HL-60 (cell line): Measurements from ENCODE around the gene LY6G5B.

Experiments
- DNase-seq, 2 experiments: peaks; one replicate each; pipeline ENCODE4 v3.0.0-alpha.2; 2010 to 2020; ENCODE audit warnings: low read depth in 1 of 2, low spot score in 1 of 2
- H3K27ac ChIP-seq: fragments of 250-450 bp; sonication (Bioruptor Pico); replicated peaks from 2 replicates; pipeline ENCODE4 v1.5.1; 2020; ENCODE audit warnings: mild to moderate bottlenecking, moderate library complexity
- H3K27me3 ChIP-seq: fragments of 250-450 bp; sonication (Bioruptor Pico); 2 replicates; pipeline ENCODE4 v1.5.1; 2021; ENCODE audit warnings: mild to moderate bottlenecking, moderate library complexity; ENCODE audit not compliant: insufficient read depth, poor library complexity, severe bottlenecking
- H3K4me3 ChIP-seq: replicated peaks from 2 replicates; pipeline ENCODE4 v1.5.1; 2011; ENCODE audit warnings: mild to moderate bottlenecking, control low read depth, low read length; ENCODE audit not compliant: insufficient read depth
- GABPA ChIP-seq: IDR thresholded peaks from 2 replicates; pipeline ENCODE4 v1.6.1; 2012; ENCODE audit warnings: low read depth
- POLR2AphosphoS5 ChIP-seq: IDR thresholded peaks from 2 replicates; pipeline ENCODE4 v1.6.1; 2012; ENCODE audit warnings: low read depth
- SPI1 ChIP-seq: IDR thresholded peaks from 2 replicates; pipeline ENCODE4 v1.6.1; 2012; ENCODE audit warnings: low read depth, mild to moderate bottlenecking, borderline replicate concordance
- TF ChIP-seq, protein P1 (sequence below): IDR thresholded peaks from one replicate; pipeline ENCODE4 v1.5.1; 2011; ENCODE audit warnings: low read length, control low read depth, inconsistent platforms; ENCODE audit not compliant: insufficient read depth
- TF ChIP-seq, protein P2 (sequence below): IDR thresholded peaks from 2 replicates; pipeline ENCODE4 v1.6.1; 2012; ENCODE audit warnings: low read depth; ENCODE audit not compliant: insufficient replicate concordance

The LY6G5B gene

DNA sequence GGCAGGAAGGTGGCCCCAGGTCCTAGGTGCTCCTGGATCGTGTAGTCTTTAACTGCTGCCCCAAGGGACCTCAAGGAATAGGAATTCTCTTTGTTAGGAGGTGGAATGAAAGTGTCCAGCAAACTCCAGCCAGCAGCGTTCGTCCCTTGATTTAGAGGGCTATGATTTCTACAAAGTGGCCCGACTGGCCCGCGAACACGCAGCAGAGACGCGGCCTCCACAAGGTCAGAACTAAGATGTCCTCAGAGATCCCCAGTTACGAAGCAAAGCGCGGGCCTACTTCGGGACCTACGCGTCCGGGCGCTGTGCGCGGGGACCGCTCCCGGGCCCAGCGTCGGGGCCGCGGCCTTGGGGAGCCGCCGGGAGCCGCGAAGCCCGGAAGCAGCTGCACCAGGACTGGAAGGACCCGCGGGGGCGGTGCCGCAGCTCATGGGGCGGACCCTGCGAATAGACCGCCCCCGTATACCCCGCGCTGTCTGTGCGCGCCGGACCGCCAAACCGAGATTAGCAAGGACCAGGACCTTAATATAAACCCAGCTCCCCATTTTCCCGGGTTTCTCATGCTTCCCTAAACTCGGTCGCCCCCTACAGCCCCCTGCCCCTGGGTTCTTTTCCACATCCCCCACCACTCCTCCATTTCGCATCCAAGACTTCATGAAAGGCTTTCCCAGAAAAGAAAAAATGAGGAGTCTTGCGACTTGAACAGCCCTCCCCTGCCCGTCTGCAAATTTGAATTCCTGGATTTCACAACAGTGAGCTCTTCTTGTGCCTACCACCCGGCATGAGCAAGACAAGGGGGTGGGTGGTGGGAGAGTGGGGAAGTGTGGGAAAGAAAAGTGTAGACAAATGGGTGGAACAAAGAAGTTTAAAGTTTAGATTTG is 9.2 kb upstream of the LY6G5B start, which contains the start of gene C6orf47:
Gene C6orf47 (minus strand): TSS at position 398 of the 881 bp plus-strand sequence. CDS start 831 bp downstream, outside the sequence.
- peak within 1 kb of the TSS; percentile 66 for H3K27ac ChIP-seq
- peak within 1 kb of the TSS; percentile 73 for H3K4me3 ChIP-seq
- peak; percentile 79 for TF ChIP-seq POLR2AphosphoS5
- TF ChIP-seq GABPA = no peak
- peak; percentile 67 to 81 for DNase-seq
- no peaks in the 10 kb centered on the region for H3K27me3 ChIP-seq

DNA sequence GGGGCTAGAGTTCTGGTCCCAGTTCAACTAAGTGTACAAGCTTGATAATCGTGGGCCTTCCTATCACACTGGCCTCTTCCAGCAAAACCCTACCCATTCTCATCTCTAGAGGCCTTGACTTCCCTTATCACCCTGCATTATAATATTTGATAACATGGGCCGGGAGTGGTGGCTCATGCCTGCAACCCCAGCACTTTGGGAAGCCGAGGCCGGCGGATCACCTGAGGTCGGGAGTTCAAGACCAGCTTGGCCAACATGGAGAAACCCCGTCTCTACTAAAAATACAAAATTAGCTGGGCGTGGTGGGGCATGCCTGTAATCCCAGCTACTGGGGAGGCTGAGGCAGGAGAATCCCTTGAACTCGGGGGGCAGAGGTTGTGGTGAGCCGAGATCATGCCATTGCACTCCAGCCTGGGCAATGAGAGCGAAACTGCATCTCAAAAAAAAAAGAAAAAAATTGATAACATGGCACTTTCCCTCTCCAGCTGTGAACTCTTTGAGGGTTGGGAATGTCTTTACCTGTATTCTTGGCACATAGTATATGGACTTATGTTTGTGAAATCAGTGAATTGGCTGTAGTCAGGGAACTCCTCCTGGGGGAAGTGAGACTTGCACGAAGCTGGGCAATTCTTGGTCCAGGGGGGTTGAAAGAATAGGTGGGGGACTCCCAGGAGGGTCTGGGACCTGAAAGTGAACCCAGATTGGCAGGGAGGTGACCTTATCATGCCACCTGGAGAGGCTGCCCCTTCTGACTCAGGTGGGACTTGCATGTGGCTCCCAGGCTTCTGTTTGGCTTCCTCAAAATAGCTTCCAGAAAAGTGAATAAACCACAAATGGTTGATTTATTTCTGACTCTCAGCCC is 8.3 kb upstream of the LY6G5B start:
- Histone ChIP-seq H3K4me3 (no peak overlapping the region), H3K27ac (peak overlapping the region; percentile 66), H3K27me3 (no peaks in the 10 kb centered on the region)
- DNase-seq = no peak
- TF ChIP-seq GABPA = no peak
- TF ChIP-seq SPI1 = no peak
- TF ChIP-seq, protein P1, sequence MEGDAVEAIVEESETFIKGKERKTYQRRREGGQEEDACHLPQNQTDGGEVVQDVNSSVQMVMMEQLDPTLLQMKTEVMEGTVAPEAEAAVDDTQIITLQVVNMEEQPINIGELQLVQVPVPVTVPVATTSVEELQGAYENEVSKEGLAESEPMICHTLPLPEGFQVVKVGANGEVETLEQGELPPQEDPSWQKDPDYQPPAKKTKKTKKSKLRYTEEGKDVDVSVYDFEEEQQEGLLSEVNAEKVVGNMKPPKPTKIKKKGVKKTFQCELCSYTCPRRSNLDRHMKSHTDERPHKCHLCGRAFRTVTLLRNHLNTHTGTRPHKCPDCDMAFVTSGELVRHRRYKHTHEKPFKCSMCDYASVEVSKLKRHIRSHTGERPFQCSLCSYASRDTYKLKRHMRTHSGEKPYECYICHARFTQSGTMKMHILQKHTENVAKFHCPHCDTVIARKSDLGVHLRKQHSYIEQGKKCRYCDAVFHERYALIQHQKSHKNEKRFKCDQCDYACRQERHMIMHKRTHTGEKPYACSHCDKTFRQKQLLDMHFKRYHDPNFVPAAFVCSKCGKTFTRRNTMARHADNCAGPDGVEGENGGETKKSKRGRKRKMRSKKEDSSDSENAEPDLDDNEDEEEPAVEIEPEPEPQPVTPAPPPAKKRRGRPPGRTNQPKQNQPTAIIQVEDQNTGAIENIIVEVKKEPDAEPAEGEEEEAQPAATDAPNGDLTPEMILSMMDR = no peak
- TF ChIP-seq, protein P2, sequence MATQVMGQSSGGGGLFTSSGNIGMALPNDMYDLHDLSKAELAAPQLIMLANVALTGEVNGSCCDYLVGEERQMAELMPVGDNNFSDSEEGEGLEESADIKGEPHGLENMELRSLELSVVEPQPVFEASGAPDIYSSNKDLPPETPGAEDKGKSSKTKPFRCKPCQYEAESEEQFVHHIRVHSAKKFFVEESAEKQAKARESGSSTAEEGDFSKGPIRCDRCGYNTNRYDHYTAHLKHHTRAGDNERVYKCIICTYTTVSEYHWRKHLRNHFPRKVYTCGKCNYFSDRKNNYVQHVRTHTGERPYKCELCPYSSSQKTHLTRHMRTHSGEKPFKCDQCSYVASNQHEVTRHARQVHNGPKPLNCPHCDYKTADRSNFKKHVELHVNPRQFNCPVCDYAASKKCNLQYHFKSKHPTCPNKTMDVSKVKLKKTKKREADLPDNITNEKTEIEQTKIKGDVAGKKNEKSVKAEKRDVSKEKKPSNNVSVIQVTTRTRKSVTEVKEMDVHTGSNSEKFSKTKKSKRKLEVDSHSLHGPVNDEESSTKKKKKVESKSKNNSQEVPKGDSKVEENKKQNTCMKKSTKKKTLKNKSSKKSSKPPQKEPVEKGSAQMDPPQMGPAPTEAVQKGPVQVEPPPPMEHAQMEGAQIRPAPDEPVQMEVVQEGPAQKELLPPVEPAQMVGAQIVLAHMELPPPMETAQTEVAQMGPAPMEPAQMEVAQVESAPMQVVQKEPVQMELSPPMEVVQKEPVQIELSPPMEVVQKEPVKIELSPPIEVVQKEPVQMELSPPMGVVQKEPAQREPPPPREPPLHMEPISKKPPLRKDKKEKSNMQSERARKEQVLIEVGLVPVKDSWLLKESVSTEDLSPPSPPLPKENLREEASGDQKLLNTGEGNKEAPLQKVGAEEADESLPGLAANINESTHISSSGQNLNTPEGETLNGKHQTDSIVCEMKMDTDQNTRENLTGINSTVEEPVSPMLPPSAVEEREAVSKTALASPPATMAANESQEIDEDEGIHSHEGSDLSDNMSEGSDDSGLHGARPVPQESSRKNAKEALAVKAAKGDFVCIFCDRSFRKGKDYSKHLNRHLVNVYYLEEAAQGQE = no peak
- TF ChIP-seq POLR2AphosphoS5 = no peak

DNA sequence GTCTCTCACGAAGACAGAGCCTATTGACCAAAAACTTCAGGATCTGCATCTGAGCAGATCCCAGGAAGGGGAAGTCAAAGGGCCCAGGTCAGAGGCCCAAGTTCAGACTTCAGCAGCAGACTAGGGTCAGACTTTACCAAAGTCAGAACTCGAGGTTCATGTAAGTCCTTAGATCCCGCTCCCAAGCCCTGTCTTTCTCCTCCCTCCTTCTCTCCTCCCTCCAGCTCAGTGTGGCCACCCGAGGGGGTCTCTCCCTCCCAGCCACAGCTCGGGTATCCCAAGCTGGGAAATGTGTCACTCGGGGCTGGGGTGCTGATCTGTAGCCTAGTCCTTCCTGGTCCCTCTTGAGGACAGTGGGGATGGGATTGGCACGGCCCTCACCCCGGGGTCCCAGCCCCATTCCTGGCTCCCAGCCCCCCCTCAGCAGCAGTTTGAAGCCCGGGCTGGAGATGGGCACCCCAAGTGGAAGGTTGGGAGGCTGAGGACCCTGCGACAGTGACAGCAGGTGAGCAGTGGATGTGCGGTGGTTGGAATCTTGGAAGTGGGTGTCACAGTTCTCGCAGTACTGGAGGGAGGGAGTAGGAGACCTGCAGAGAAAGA is 7.6 kb upstream of the LY6G5B start:
- H3K4me3 ChIP-seq = no peak overlapping the region
- no peaks in the 10 kb centered on the region for H3K27me3 ChIP-seq
- no peak for DNase-seq
- no peak overlapping the region for H3K27ac ChIP-seq
- no peak for TF ChIP-seq GABPA
- TF ChIP-seq, protein P2 = no peak
- TF ChIP-seq SPI1 = no peak
- no peak for TF ChIP-seq POLR2AphosphoS5
- TF ChIP-seq, protein P1 = no peak
